Left hindlimb (tissue), 1 donor: ENCODE measurements around the gene UBR3.

Experiments used
- DNase-seq: peaks from one replicate; pipeline ENCODE4 v3.0.0-alpha.2; 2018

Gene UBR3

GRCh38 chr2:170009209-170009608 lies 182.0 kb downstream of the UBR3 start:
- no peak for DNase-seq

DNA sequence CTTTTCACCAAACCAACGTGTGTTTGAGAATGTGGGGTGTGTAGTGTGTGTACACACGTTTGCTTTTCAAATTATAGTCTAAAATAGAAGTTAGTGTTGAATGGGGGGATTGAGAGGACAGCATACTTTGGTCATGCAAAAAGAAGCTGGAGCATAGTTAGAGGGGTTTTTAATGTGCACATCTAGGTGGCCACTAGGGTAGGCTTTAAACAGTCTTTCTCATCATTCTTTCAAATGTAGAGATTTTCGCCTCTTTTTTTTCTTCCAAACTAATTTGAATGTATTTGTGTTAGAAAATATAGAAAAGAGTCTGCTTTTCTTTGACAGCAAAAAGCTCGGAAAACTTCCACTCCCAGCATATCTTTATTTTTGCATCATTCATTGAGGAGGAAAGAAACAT lies 185.5 kb downstream of the UBR3 start:
- DNase-seq = no peak

GRCh38 chr2:170013802-170014551 lies 186.7 kb downstream of the UBR3 start:
- no peak for DNase-seq

- no peak for DNase-seq
Measured at GRCh38 chr2:170014769-170015168, 187.5 kb downstream of the UBR3 start.

- DNase-seq = no peak
Measured at GRCh38 chr2:170017860-170018532, 190.7 kb downstream of the UBR3 start.

GRCh38 chr2:170019060-170019805 lies 192.0 kb downstream of the UBR3 start:
- DNase-seq = no peak

DNA sequence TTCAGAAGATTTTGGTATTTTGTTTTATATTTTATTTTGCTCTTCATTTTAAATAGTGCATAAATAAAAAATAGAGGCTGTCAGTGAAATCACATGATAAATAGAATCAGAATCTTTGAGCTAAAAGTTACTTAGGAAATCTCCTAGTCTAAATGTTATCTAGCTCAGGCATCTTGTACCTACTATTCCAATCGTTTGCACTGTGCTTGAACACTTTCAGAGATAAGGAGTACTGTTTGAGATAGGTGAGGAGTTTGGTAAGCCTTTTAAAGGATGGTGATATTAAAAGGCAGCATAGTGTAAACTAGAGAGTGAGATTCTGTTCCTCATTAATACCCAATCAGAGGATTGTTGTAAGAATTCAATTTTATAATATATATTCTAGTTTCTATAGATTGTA lies 193.5 kb downstream of the UBR3 start:
- DNase-seq = no peak

DNA sequence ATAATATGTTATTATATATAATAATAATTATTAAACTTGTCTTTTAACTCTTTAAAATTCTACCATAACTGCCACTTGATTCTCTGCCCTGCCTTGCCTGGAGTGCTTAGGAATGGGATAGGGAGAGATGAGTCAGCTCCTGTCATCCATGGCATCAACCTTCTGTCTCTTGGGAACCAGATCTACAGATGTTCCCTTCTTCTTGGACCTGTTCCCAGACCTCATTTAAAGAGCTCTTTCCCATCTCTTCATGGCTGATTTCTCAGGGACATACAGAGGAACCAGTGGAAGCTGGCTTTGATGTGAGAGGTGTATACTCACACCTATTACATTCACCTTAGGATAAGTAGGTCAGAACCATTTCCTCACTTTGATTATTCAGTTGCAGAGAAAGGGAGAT lies 195.4 kb downstream of the UBR3 start:
- DNase-seq = no peak

DNA sequence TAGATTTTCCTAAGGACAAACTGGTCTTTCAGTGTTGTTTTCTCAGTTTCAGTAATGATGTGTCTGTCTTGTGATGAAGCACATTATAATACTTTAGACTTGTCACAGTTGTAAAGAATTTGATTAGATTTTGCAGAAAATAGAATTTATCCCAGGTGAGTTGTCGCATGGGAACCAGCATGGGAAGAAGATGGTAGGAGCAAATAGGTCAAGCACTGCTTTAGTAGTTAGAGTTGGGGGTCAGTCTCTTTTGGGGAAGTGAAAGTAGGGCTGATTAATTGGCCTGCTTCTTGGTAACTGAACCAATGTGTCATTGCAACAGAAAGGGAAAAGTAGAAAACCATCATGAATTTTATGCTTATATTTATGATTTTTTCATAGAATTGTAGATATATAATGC lies 197.5 kb downstream of the UBR3 start:
- DNase-seq = no peak

GRCh38 chr2:170025223-170025622 lies 198.0 kb downstream of the UBR3 start:
- no peak for DNase-seq

- DNase-seq = no peak
Measured at GRCh38 chr2:170026361-170026760, 199.1 kb downstream of the UBR3 start.

- no peak for DNase-seq
Measured at GRCh38 chr2:170029551-170029950, 202.3 kb downstream of the UBR3 start.

DNA sequence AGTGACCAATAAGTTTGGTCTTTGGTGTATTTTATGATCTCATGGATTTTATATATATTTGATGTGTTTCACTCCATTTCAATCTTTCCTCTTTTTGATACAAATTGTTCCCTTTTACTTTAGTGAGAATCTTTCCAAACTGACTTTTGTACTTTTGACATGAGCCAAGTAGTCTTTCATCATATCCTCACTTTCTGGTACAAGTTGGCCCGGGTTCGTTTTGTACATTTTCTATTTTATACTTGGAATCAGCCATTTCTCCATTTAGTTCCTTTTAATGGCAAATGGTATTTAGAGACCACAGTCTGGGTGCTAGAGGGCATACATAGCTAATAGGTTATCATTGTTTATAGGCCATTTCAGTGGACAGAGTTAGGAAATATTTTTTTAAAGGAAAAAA lies 202.8 kb downstream of the UBR3 start:
- DNase-seq = no peak

- no peak for DNase-seq
Measured at GRCh38 chr2:170031288-170031687, 204.0 kb downstream of the UBR3 start.

GRCh38 chr2:170034596-170034995 lies 207.3 kb downstream of the UBR3 start:
- no peak for DNase-seq

DNA sequence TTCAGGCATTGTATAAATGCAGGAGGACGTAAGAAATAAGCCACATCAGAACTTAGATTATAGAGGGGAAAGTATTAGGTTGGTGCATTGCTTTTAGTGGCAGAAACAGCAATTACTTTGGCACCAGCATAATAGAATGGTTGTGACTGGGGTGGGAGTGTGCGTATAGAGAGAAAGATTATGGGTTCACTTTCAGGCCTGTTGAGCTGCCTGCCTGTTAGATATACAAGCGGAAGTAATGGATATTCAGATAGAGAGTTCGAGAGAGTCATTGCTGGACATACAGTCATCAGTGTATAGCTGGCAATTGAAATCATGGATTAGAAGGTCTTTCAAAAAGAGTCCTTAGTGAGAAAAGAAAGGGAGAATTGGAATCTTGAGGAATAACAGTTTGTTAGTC lies 211.5 kb downstream of the UBR3 start:
- no peak for DNase-seq

- DNase-seq = no peak
Measured at GRCh38 chr2:170039401-170040172, 212.3 kb downstream of the UBR3 start.

DNA sequence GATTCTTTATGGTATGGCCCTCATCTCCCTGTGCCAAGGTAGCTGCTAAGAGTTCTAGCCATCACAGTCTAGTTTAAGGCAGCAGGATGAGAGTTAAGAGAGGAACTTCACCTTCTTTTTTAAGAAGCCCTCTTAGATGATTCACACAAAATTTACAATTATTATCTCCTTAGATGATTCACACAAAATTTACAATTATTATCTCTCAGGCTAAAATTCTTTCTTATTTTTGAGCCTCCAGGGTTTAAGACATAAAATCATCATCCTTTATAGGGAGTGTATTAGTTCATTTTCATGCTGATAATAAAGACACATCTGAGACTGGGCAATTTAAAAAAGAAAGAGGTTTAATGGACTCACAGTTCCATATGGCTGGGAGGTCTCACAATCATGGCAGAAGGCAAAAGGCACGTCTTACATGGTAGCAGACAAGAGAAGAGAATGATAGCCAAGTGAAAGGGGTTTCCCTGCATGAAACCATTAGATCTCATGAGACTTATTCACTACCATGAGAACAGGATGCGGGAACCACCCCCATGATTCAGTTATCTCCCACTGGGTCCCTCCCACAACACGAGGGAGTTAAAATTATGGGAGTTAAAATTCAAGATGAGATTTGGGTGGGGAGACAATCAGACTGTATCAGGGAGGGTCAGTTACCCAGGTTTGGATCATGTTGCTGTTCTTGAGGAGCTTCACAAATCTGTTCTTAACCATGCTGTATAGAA lies 217.7 kb downstream of the UBR3 start:
- no peak for DNase-seq

GRCh38 chr2:170047331-170048065 lies 220.2 kb downstream of the UBR3 start:
- no peak for DNase-seq

DNA sequence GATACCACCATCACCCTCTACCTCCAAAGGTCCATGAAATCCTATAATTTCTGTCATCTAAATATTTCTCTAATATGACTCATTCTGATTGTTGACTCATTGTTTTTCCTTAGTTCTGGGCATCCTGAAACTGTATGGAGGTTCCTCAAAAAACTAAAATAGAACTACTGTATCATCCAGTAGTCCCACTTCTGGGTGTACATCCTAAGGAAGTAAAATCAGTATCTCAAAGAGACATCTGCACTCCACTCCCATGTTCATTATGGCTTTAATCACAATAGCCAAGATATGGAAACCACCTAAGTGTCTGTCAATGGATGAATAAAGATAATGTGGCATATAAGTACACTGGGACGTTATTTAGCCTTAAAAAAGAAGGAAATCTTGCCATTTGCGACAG lies 224.9 kb downstream of the UBR3 start:
- no peak for DNase-seq

GRCh38 chr2:170054997-170055396 lies 227.7 kb downstream of the UBR3 start:
- no peak for DNase-seq

- no peak for DNase-seq
Measured at GRCh38 chr2:170056900-170057299, 229.6 kb downstream of the UBR3 start.
